Measurements from ENCODE around the gene RPS6KA2.

The RPS6KA2 gene

DNA sequence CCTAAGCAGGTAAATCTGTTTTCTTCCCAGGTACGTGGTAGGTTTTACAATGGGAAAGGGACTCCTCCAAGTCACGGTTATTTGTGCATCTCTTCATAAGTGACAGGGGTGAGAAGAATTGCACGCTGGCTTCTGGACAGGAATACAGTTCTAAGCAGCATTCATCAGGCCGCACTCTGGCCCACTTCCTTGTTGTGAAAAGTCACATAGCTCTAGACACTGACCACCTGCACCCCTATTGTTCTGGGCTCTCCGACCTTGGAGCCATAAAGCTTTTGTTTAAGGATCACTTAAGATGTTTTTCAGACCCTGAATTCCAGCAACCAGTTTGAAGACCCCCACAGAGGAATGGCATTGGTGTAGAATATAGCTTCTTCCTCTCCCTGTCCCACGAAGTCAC is 72.0 kb downstream of the RPS6KA2 start:
- Histone ChIP-seq H3K4me1 (ENCODE audit: control insufficient read depth in 5 of 5, insufficient read depth in 5 of 5, low read length in 5 of 5) (peaks cover 6 to 57% (median 26%) of the 10 kb centered on the region in 5 donors), H3K4me3 (ENCODE audit: low read depth in 1 of 5, low read length in 5 of 5) (no peak overlapping the region), H3K9ac (ENCODE audit: low read length in 5 of 5) (peak overlapping the region in 1 of 5 donors; percentile 4), H3K27me3 (ENCODE audit: control insufficient read depth in 5 of 5, insufficient read depth in 4 of 5, low read length in 5 of 5) (no peaks in the 10 kb centered on the region), H3K27ac (ENCODE audit: low read depth, low read length) (peak overlapping the region; percentile 85), H3K36me3 (ENCODE audit: control insufficient read depth in 5 of 5, insufficient read depth in 5 of 5, low read length in 5 of 5) (no peaks in the 10 kb centered on the region), H3K9me3 (ENCODE audit: control insufficient read depth in 5 of 5, low read length in 5 of 5) (peaks cover 3 to 10% (median 9%) of the 10 kb centered on the region in 5 donors)

DNA sequence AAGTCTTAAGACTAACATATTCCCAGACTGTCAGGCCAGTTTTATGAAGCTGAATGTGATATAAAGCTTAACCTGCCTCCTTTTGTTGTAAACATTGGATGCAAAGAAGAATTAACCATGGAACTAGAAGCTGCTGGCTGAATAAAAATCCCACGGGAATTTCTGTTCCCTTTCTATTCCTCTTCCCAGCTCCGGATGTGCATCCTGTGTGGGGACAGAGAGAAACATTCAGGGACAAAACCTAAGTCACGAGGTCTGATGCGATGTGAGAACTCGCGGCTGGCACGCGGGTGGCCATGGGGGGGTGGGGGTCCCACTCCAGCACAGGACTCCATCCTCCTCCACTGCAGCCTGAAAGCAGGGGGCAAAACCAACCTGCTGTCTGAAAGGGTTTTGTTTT is 72.7 kb downstream of the RPS6KA2 start:
- Histone ChIP-seq H3K36me3 (ENCODE audit: control insufficient read depth in 5 of 5, insufficient read depth in 5 of 5, low read length in 5 of 5) (no peaks in the 10 kb centered on the region), H3K9me3 (ENCODE audit: control insufficient read depth in 5 of 5, low read length in 5 of 5) (peaks cover 0 to 4% (median 3%) of the 10 kb centered on the region in 5 donors), H3K27ac (ENCODE audit: low read depth, low read length) (peak overlapping the region; percentile 85), H3K4me1 (ENCODE audit: control insufficient read depth in 5 of 5, insufficient read depth in 5 of 5, low read length in 5 of 5) (peaks cover 6 to 57% (median 26%) of the 10 kb centered on the region in 5 donors), H3K9ac (ENCODE audit: low read length in 5 of 5) (no peak overlapping the region), H3K27me3 (ENCODE audit: control insufficient read depth in 5 of 5, insufficient read depth in 4 of 5, low read length in 5 of 5) (no peaks in the 10 kb centered on the region), H3K4me3 (ENCODE audit: low read depth in 1 of 5, low read length in 5 of 5) (peak overlapping the region in 2 of 5 donors; percentile 15 to 28)

DNA sequence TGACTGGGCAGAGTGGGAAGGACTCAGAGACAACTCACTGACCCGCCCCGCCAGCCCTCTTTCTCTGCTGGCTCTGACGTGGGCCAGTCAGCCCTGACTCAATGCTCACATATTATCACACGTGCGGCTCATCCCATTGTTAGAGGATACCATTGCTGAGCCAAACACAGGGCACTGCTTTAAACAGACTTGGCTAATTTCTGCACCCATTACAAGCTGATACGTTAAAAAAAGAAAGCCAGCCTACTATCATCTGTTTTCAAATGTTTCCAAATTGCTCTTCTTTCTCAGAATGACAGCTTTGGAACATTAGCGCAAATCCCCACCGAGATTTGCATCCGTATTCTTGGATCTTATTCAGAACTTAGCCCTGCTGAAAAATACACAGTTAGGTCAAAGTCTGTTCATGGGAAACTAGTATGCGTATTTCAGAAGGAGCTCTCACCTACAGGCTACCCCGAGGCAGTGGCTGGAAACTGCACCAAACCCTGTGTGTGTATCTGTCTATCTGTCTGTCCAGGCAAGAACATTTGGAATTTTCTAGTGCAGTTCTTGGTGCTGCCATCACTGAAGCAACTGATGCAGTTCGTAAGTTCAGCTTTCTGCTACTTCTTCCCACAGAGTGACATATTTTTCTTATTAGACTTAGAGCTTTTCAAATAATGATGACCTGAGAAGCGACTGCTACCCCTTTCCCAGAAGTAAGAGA is 73.3 kb downstream of the RPS6KA2 start:
- Histone ChIP-seq H3K4me3 (ENCODE audit: low read depth in 1 of 5, low read length in 5 of 5) (peak overlapping the region in 4 of 5 donors; percentile 15 to 37 (median 30)), H3K27me3 (ENCODE audit: control insufficient read depth in 5 of 5, insufficient read depth in 4 of 5, low read length in 5 of 5) (no peaks in the 10 kb centered on the region), H3K27ac (ENCODE audit: low read depth, low read length) (peak overlapping the region; percentile 42), H3K4me1 (ENCODE audit: control insufficient read depth in 5 of 5, insufficient read depth in 5 of 5, low read length in 5 of 5) (peaks cover 6 to 57% (median 26%) of the 10 kb centered on the region in 5 donors), H3K9me3 (ENCODE audit: control insufficient read depth in 5 of 5, low read length in 5 of 5) (no peaks in the 10 kb centered on the region), H3K9ac (ENCODE audit: low read length in 5 of 5) (peak overlapping the region in 1 of 5 donors; percentile 57), H3K36me3 (ENCODE audit: control insufficient read depth in 5 of 5, insufficient read depth in 5 of 5, low read length in 5 of 5) (no peaks in the 10 kb centered on the region)

GRCh38 chr6:166552600-166552999 is 74.5 kb downstream of the RPS6KA2 start:
- Histone ChIP-seq H3K27me3 (ENCODE audit: control insufficient read depth in 5 of 5, insufficient read depth in 4 of 5, low read length in 5 of 5) (no peaks in the 10 kb centered on the region), H3K27ac (ENCODE audit: low read depth, low read length) (no peak overlapping the region), H3K9me3 (ENCODE audit: control insufficient read depth in 5 of 5, low read length in 5 of 5) (no peaks in the 10 kb centered on the region), H3K36me3 (ENCODE audit: control insufficient read depth in 5 of 5, insufficient read depth in 5 of 5, low read length in 5 of 5) (no peaks in the 10 kb centered on the region), H3K4me1 (ENCODE audit: control insufficient read depth in 5 of 5, insufficient read depth in 5 of 5, low read length in 5 of 5) (peaks cover 6 to 49% (median 26%) of the 10 kb centered on the region in 5 donors), H3K4me3 (ENCODE audit: low read depth in 1 of 5, low read length in 5 of 5) (no peak overlapping the region), H3K9ac (ENCODE audit: low read length in 5 of 5) (no peak overlapping the region)

DNA sequence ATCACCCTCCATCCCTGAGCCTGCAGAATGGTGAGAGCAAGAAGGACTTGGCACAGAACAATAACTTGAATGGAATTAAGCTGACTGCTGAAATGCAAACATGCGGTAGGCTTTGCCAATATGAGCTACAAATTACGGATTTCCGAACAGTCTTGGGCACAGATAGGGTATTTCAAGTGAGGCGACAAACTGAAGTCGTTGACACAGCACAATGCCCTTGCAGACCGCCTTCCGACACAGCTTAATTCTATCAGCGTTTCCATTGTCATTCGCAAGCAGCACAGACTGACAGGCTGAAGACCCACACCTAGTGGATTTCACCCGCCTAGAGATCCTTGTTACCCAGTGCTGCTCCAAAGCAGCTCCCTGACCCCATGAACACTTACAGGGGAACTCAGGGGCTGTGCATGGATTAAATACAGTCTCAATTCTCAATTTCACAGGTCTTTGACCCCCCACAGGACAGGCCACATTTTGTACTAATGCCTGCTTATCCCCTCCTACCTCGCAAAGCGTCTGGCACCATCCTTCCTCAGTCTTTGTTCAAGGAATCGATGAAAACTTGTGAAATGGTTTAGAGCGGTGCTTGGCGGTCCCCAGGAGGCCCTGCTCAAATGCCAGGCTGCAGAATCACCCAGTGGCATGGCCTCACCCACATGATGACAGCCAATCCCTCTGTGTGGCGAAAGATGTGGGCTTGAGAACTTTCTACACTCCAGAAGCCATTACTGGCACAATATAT is 75.1 kb downstream of the RPS6KA2 start:
- H3K27ac ChIP-seq (ENCODE audit: low read depth, low read length): no peak overlapping the region
- no peak overlapping the region for H3K9ac ChIP-seq (ENCODE audit: low read length in 5 of 5)
- no peaks in the 10 kb centered on the region for H3K36me3 ChIP-seq (ENCODE audit: control insufficient read depth in 5 of 5, insufficient read depth in 5 of 5, low read length in 5 of 5)
- H3K4me3 ChIP-seq (ENCODE audit: low read depth in 1 of 5, low read length in 5 of 5): no peak overlapping the region
- no peaks in the 10 kb centered on the region for H3K27me3 ChIP-seq (ENCODE audit: control insufficient read depth in 5 of 5, insufficient read depth in 4 of 5, low read length in 5 of 5)
- peaks cover 6 to 42% (median 26%) of the 10 kb centered on the region in 5 donors for H3K4me1 ChIP-seq (ENCODE audit: control insufficient read depth in 5 of 5, insufficient read depth in 5 of 5, low read length in 5 of 5)
- no peaks in the 10 kb centered on the region for H3K9me3 ChIP-seq (ENCODE audit: control insufficient read depth in 5 of 5, low read length in 5 of 5)

- no peaks in the 10 kb centered on the region for H3K36me3 ChIP-seq (ENCODE audit: control insufficient read depth in 5 of 5, insufficient read depth in 5 of 5, low read length in 5 of 5)
- H3K9me3 ChIP-seq (ENCODE audit: control insufficient read depth in 5 of 5, low read length in 5 of 5): no peaks in the 10 kb centered on the region
- no peak overlapping the region for H3K27ac ChIP-seq (ENCODE audit: low read depth, low read length)
- peaks cover 0 to 15% (median 0%) of the 10 kb centered on the region in 5 donors for H3K4me1 ChIP-seq (ENCODE audit: control insufficient read depth in 5 of 5, insufficient read depth in 5 of 5, low read length in 5 of 5)
- H3K9ac ChIP-seq (ENCODE audit: low read length in 5 of 5): no peak overlapping the region
- H3K4me3 ChIP-seq (ENCODE audit: low read depth in 1 of 5, low read length in 5 of 5): no peak overlapping the region
- H3K27me3 ChIP-seq (ENCODE audit: control insufficient read depth in 5 of 5, insufficient read depth in 4 of 5, low read length in 5 of 5): no peaks in the 10 kb centered on the region
These were observed 80.4 kb downstream of the RPS6KA2 start for GRCh38 chr6:166546653-166547052.

DNA sequence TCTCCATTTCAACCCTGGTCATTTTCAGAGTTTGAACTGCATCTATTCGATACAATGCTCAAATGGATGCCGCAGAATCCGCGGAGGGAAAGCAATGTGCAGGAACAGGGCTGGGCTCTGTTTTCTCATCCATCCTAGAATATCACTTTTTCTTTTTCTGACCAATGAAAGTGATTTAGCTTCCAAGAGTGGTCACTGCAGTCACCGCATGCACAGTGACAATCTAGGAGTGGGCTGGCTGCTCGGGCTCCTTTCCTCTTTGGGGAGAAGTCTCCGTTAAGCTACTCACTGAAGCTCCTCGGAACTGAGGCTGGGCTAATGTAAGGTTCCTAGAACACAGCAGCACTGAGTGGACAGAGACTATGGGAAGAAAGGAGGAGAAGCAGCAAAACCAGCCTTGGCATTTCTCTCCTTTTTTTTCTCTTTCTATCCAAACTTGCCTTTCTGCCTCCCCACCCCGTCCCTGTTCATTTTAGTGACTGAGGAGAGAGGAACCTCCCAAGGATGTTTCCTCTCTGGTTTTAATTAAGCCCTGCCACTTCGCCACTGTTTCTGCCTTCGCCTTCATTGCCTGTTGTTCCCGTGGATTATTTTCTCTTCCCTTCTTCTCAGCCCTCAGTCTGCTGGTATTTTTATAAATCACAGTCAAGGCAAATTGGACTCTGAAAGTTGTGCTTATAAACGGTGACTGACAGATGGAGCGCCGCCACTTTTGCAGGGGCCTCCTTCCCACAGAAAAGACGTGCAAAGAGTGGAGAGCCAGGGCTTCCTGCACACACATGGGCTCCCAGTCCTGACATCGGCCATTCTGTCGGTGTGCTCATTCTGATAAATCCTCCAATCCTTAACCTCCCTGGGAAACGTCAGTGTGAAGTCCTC is 81.7 kb downstream of the RPS6KA2 start:
- no peaks in the 10 kb centered on the region for H3K36me3 ChIP-seq (ENCODE audit: control insufficient read depth in 5 of 5, insufficient read depth in 5 of 5, low read length in 5 of 5)
- H3K4me3 ChIP-seq (ENCODE audit: low read depth in 1 of 5, low read length in 5 of 5): no peak overlapping the region
- H3K4me1 ChIP-seq (ENCODE audit: control insufficient read depth in 5 of 5, insufficient read depth in 5 of 5, low read length in 5 of 5): peaks cover 0 to 28% (median 1%) of the 10 kb centered on the region in 5 donors
- H3K27ac ChIP-seq (ENCODE audit: low read depth, low read length): no peak overlapping the region
- H3K9ac ChIP-seq (ENCODE audit: low read length in 5 of 5): no peak overlapping the region
- no peaks in the 10 kb centered on the region for H3K27me3 ChIP-seq (ENCODE audit: control insufficient read depth in 5 of 5, insufficient read depth in 4 of 5, low read length in 5 of 5)
- H3K9me3 ChIP-seq (ENCODE audit: control insufficient read depth in 5 of 5, low read length in 5 of 5): no peaks in the 10 kb centered on the region

- Histone ChIP-seq H3K4me3 (ENCODE audit: low read depth in 1 of 5, low read length in 5 of 5) (no peak overlapping the region), H3K36me3 (ENCODE audit: control insufficient read depth in 5 of 5, insufficient read depth in 5 of 5, low read length in 5 of 5) (no peaks in the 10 kb centered on the region), H3K27me3 (ENCODE audit: control insufficient read depth in 5 of 5, insufficient read depth in 4 of 5, low read length in 5 of 5) (no peaks in the 10 kb centered on the region), H3K9me3 (ENCODE audit: control insufficient read depth in 5 of 5, low read length in 5 of 5) (no peaks in the 10 kb centered on the region), H3K27ac (ENCODE audit: low read depth, low read length) (no peak overlapping the region), H3K4me1 (ENCODE audit: control insufficient read depth in 5 of 5, insufficient read depth in 5 of 5, low read length in 5 of 5) (peaks cover 0 to 39% (median 1%) of the 10 kb centered on the region in 5 donors), H3K9ac (ENCODE audit: low read length in 5 of 5) (no peak overlapping the region)
These were observed 82.8 kb downstream of the RPS6KA2 start for GRCh38 chr6:166544296-166544605.

- Histone ChIP-seq H3K27ac (ENCODE audit: low read depth, low read length) (no peak overlapping the region), H3K36me3 (ENCODE audit: control insufficient read depth in 5 of 5, insufficient read depth in 5 of 5, low read length in 5 of 5) (no peaks in the 10 kb centered on the region)
These were observed 83.3 kb downstream of the RPS6KA2 start for GRCh38 chr6:166543603-166544295.

More at GRCh38 chr6:166543603-166544295, 83.3 kb downstream of the RPS6KA2 start:
- no peaks in the 10 kb centered on the region for H3K27me3 ChIP-seq (ENCODE audit: control insufficient read depth in 5 of 5, insufficient read depth in 4 of 5, low read length in 5 of 5)
- no peaks in the 10 kb centered on the region for H3K9me3 ChIP-seq (ENCODE audit: control insufficient read depth in 5 of 5, low read length in 5 of 5)
- H3K4me3 ChIP-seq (ENCODE audit: low read depth in 1 of 5, low read length in 5 of 5): no peak overlapping the region
- H3K4me1 ChIP-seq (ENCODE audit: control insufficient read depth in 5 of 5, insufficient read depth in 5 of 5, low read length in 5 of 5): peaks cover 0 to 41% (median 1%) of the 10 kb centered on the region in 5 donors
- no peak overlapping the region for H3K9ac ChIP-seq (ENCODE audit: low read length in 5 of 5)
